Measurements from ENCODE around the gene NEK4.

Gene NEK4

GRCh38 chr3:52790741-52791140, 20.0 kb upstream of the NEK4 start:
- no peak for DNase-seq (ENCODE audit: low read depth in 1 of 2, low spot score in 1 of 2)
- TF ChIP-seq REST (IDR thresholded peaks at IDR 0.05; ENCODE audit: insufficient replicate concordance, low read depth) (no peak), GABPA (IDR thresholded peaks at IDR 0.05; ENCODE audit: low read depth) (no peak), SPI1 (IDR thresholded peaks at IDR 0.05; ENCODE audit: borderline replicate concordance, low read depth) (no peak), POLR2AphosphoS5 (IDR thresholded peaks at IDR 0.05; ENCODE audit: low read depth) (no peak), CTCF (IDR thresholded peaks at IDR 0.05; ENCODE audit: insufficient read depth, low read length) (no peak)
- no peak overlapping the region for H3K4me3 ChIP-seq (replicated peaks; ENCODE audit: insufficient read depth, low read length)
- no peak overlapping the region for H3K27ac ChIP-seq (replicated peaks)
- H3K27me3 ChIP-seq (ENCODE audit: insufficient read depth, poor library complexity, severe bottlenecking) = no peaks in the 10 kb centered on the region

GRCh38 chr3:52790337-52790736, 19.6 kb upstream of the NEK4 start:
- TF ChIP-seq POLR2AphosphoS5 (IDR thresholded peaks at IDR 0.05; ENCODE audit: low read depth) (no peak), GABPA (IDR thresholded peaks at IDR 0.05; ENCODE audit: low read depth) (no peak), REST (IDR thresholded peaks at IDR 0.05; ENCODE audit: insufficient replicate concordance, low read depth) (no peak), SPI1 (IDR thresholded peaks at IDR 0.05; ENCODE audit: borderline replicate concordance, low read depth) (no peak), CTCF (IDR thresholded peaks at IDR 0.05; ENCODE audit: insufficient read depth, low read length) (no peak)

GRCh38 chr3:52789746-52790040, 19.0 kb upstream of the NEK4 start:
- TF ChIP-seq CTCF (IDR thresholded peaks at IDR 0.05; ENCODE audit: insufficient read depth, low read length) (no peak), POLR2AphosphoS5 (IDR thresholded peaks at IDR 0.05; ENCODE audit: low read depth) (no peak), REST (IDR thresholded peaks at IDR 0.05; ENCODE audit: insufficient replicate concordance, low read depth) (no peak), GABPA (IDR thresholded peaks at IDR 0.05; ENCODE audit: low read depth) (no peak)
- H3K4me3 ChIP-seq (replicated peaks; ENCODE audit: insufficient read depth, low read length) = no peak overlapping the region
- H3K27ac ChIP-seq (replicated peaks) = no peak overlapping the region
- no peak for DNase-seq (ENCODE audit: low read depth in 1 of 2, low spot score in 1 of 2)
- H3K27me3 ChIP-seq (ENCODE audit: insufficient read depth, poor library complexity, severe bottlenecking) = no peaks in the 10 kb centered on the region

More at GRCh38 chr3:52790337-52790736, 19.6 kb upstream of the NEK4 start:
- H3K4me3 ChIP-seq (replicated peaks; ENCODE audit: insufficient read depth, low read length) = no peak overlapping the region
- no peaks in the 10 kb centered on the region for H3K27me3 ChIP-seq (ENCODE audit: insufficient read depth, poor library complexity, severe bottlenecking)
- DNase-seq (ENCODE audit: low read depth in 1 of 2, low spot score in 1 of 2) = no peak
- H3K27ac ChIP-seq (replicated peaks) = no peak overlapping the region

Measured in HL-60 (cell line).